Measurements from ENCODE around the gene FLT3LG. TPM values are rescaled to one million over a fixed set of nuclear protein-coding genes. Genes with fewer than 3 reads are reported as not detected.

Gene FLT3LG
- total and polyA plus RNA-seq, 2 experiments from 2014 or later, result 1.3 to 4.6 TPM

- H2AFZ ChIP-seq, result no peak overlapping the region
- in situ Hi-C loops (cut with MboI), result no loop called here
These were observed 50.9 kb downstream of the FLT3LG start for GRCh38 chr19:49524812-49525455.

GRCh38 chr19:49528211-49528771, 54.3 kb downstream of the FLT3LG start:
- in situ Hi-C loops (cut with MboI), result no loop called here

More at GRCh38 chr19:49524812-49525455, 50.9 kb downstream of the FLT3LG start:
- H3K9me2 ChIP-seq (ENCODE audit: insufficient read depth), result no peaks in the 10 kb centered on the region
- no peak overlapping the region for H3K4me3 ChIP-seq
- no peaks in the 10 kb centered on the region for H3K9me3 ChIP-seq (ENCODE audit: low read depth)
- H3K9ac ChIP-seq, result no peak overlapping the region
- no peaks in the 10 kb centered on the region for H3K36me3 ChIP-seq (ENCODE audit: low read depth)
- TF ChIP-seq EZH2phosphoT487 (IDR thresholded peaks at IDR 0.05; ENCODE audit: insufficient read depth, low read depth) (no peak), EZH2 (IDR thresholded peaks at IDR 0.05; ENCODE audit: insufficient read depth, poor library complexity, severe bottlenecking) (no peak)
- 83 to 85% methylated on average over 18 to 22 of the region's 22 CpGs for WGBS, 2 experiments (ENCODE audit: low coverage in 1 of 2, low lambda C conversion rate in 2 of 2, missing lambda C conversion rate in 2 of 2)
- no peak overlapping the region for H3K27ac ChIP-seq
- DNase-seq, result no peak
- no peaks in the 10 kb centered on the region for H4K20me1 ChIP-seq (ENCODE audit: insufficient read depth)
- peaks cover 3% of the 10 kb centered on the region; the same call in 1 of the 2 replicates for H3F3A ChIP-seq (ENCODE audit: insufficient read depth)
- H3K4me2 ChIP-seq (ENCODE audit: unreplicated experiment), result no peak overlapping the region
- peaks cover 11% of the 10 kb centered on the region for H3K4me1 ChIP-seq (ENCODE audit: insufficient read depth)
- peaks cover 18% of the 10 kb centered on the region for H3K79me2 ChIP-seq (ENCODE audit: insufficient read depth)
- H3K27me3 ChIP-seq (replicated peaks; ENCODE audit: insufficient read depth), result no peaks in the 10 kb centered on the region

DNA sequence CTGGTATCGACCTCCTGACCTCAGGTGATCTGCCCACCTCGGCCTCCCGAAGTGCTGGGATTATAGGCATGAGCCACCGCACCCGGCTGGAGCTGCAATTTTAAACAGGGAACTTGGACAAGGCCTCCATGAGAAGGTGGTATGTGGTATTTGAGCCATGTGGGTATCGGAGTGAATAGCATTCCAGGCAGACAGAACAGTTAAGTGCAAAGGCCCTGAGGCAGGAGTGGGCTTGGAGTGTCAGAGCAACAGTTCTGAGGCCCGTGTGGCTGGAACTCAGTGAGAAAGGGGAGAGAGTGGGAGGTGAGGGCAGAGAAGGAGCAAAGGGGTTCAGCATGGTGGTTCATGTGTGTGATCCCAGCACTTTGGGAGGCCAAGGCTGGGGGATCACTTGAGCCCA, 56.7 kb downstream of the FLT3LG start:
- no peak for DNase-seq
- Histone ChIP-seq H3K36me3 (ENCODE audit: low read depth) (peaks cover 17% of the 10 kb centered on the region), H3F3A (ENCODE audit: insufficient read depth) (peaks cover 15% of the 10 kb centered on the region), H3K9me3 (ENCODE audit: low read depth) (no peaks in the 10 kb centered on the region), H3K79me2 (ENCODE audit: insufficient read depth) (peaks cover 67% of the 10 kb centered on the region), H3K4me3 (no peak overlapping the region), H3K4me1 (ENCODE audit: insufficient read depth) (peaks cover 20% of the 10 kb centered on the region), H3K27ac (no peak overlapping the region), H3K9ac (no peak overlapping the region), H4K20me1 (ENCODE audit: insufficient read depth) (no peaks in the 10 kb centered on the region), H2AFZ (no peak overlapping the region), H3K9me2 (ENCODE audit: insufficient read depth) (no peaks in the 10 kb centered on the region), H3K4me2 (ENCODE audit: unreplicated experiment) (no peak overlapping the region), H3K27me3 (replicated peaks; ENCODE audit: insufficient read depth) (no peaks in the 10 kb centered on the region)
- 89 to 94% methylated on average over 7 of the region's 7 CpGs for WGBS, 2 experiments (ENCODE audit: low coverage in 1 of 2, low lambda C conversion rate in 2 of 2, missing lambda C conversion rate in 2 of 2)
- in situ Hi-C loops (cut with MboI), result no loop called here
- TF ChIP-seq EZH2 (IDR thresholded peaks at IDR 0.05; ENCODE audit: insufficient read depth, poor library complexity, severe bottlenecking) (no peak), EZH2phosphoT487 (IDR thresholded peaks at IDR 0.05; ENCODE audit: insufficient read depth, low read depth) (no peak)

More at GRCh38 chr19:49528211-49528771, 54.3 kb downstream of the FLT3LG start:
- no peaks in the 10 kb centered on the region for H3K9me3 ChIP-seq (ENCODE audit: low read depth)
- H3K36me3 ChIP-seq (ENCODE audit: low read depth), result peaks cover 7% of the 10 kb centered on the region; the same call in 1 of the 2 replicates
- peak overlapping the region; percentile 96 for H3K9ac ChIP-seq
- no peaks in the 10 kb centered on the region for H3K9me2 ChIP-seq (ENCODE audit: insufficient read depth)
- no peak for TF ChIP-seq EZH2 (IDR thresholded peaks at IDR 0.05; ENCODE audit: insufficient read depth, poor library complexity, severe bottlenecking)
- TF ChIP-seq EZH2phosphoT487 (IDR thresholded peaks at IDR 0.05; ENCODE audit: insufficient read depth, low read depth), result no peak
- H3F3A ChIP-seq (ENCODE audit: insufficient read depth), result peaks cover 12% of the 10 kb centered on the region; the same call in 1 of the 2 replicates
- H3K27ac ChIP-seq, result peak overlapping the region; percentile 95
- H3K4me3 ChIP-seq, result peak overlapping the region; percentile 83
- peak; percentile 91 for DNase-seq
- H4K20me1 ChIP-seq (ENCODE audit: insufficient read depth), result no peaks in the 10 kb centered on the region
- peak overlapping the region; percentile 87 for H2AFZ ChIP-seq
- no peaks in the 10 kb centered on the region for H3K27me3 ChIP-seq (replicated peaks; ENCODE audit: insufficient read depth)
- peaks cover 52% of the 10 kb centered on the region for H3K79me2 ChIP-seq (ENCODE audit: insufficient read depth)
- H3K4me2 ChIP-seq (ENCODE audit: unreplicated experiment), result peak overlapping the region; percentile 95
- H3K4me1 ChIP-seq (ENCODE audit: insufficient read depth), result peaks cover 19% of the 10 kb centered on the region
- WGBS, 2 experiments (ENCODE audit: low coverage in 1 of 2, low lambda C conversion rate in 2 of 2, missing lambda C conversion rate in 2 of 2), result 0% methylated on average over 25 of the region's 25 CpGs

DNA sequence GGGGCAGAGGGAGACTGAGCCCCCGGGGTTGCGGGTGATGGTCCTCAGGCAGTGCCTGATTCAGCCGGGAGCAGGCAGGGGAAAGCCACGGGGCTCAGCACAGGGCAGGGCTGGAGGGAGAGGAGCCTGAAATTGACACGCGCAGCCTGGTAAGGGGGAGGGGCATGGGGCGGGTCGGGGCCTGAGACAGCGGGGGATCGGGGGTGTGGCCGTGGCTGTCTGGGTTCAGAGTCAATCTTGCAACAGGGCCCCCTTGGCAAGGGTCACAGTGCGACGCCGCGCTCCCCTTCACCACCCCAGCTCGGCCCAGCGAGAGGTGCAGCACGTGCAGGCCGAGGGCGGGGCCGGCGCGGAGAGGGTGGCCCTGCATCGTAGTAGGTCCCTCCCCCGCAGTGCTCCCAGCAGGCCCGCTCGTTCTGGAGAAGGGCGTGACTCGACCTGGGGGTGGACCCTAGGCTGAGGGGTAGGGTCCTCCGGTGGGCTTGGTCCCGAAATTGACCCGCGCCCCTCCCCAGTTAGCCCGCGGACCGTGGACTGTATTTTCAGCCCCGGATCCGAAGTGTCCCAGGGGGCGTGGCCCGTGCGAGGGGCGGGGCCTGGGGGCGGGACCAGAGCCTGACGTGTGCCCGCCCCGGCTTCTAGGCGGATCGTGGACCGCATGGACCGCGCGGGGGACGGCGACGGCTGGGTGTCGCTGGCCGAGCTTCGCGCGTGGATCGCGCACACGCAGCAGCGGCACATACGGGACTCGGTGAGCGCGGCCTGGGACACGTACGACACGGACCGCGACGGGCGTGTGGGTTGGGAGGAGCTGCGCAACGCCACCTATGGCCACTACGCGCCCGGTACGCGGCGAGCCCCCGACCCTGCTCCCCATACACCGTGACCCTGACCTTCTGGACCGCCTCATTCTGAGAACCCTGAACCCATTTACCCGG, 59.8 kb downstream of the FLT3LG start:
- in situ Hi-C loops (cut with MboI), result no loop called here
- peaks cover 12% of the 10 kb centered on the region; the same call in 1 of the 2 replicates for H3F3A ChIP-seq (ENCODE audit: insufficient read depth)
- H3K9me3 ChIP-seq (ENCODE audit: low read depth), result no peaks in the 10 kb centered on the region
- no peak overlapping the region for H2AFZ ChIP-seq
- TF ChIP-seq EZH2phosphoT487 (IDR thresholded peaks at IDR 0.05; ENCODE audit: insufficient read depth, low read depth) (no peak), EZH2 (IDR thresholded peaks at IDR 0.05; ENCODE audit: insufficient read depth, poor library complexity, severe bottlenecking) (no peak)
- peaks cover 16% of the 10 kb centered on the region for H3K4me1 ChIP-seq (ENCODE audit: insufficient read depth)
- H4K20me1 ChIP-seq (ENCODE audit: insufficient read depth), result no peaks in the 10 kb centered on the region
- peaks cover 62% of the 10 kb centered on the region for H3K79me2 ChIP-seq (ENCODE audit: insufficient read depth)
- H3K4me3 ChIP-seq, result peak overlapping the region; percentile 48
- WGBS, 2 experiments (ENCODE audit: low coverage in 1 of 2, low lambda C conversion rate in 2 of 2, missing lambda C conversion rate in 2 of 2), result 39 to 50% methylated on average over 33 to 62 of the region's 87 CpGs
- no peaks in the 10 kb centered on the region for H3K27me3 ChIP-seq (replicated peaks; ENCODE audit: insufficient read depth)
- DNase-seq, result peak; percentile 78
- H3K27ac ChIP-seq, result peak overlapping the region; percentile 42
- peaks cover 35% of the 10 kb centered on the region for H3K36me3 ChIP-seq (ENCODE audit: low read depth)
- H3K9ac ChIP-seq, result peak overlapping the region; percentile 65
- H3K4me2 ChIP-seq (ENCODE audit: unreplicated experiment), result peak overlapping the region; percentile 48
- no peaks in the 10 kb centered on the region for H3K9me2 ChIP-seq (ENCODE audit: insufficient read depth)

Data from GM23248 (cell line).